Smooth muscle cell (in vitro differentiated cells): Measurements from ENCODE around the gene GTPBP10. TPM values are rescaled to one million over a fixed set of nuclear protein-coding genes. Genes with fewer than 3 reads are reported as not detected.

ENCODE experiments used
- DNase-seq: peaks from one replicate; lab custom pipeline; 2025; ENCODE audit not compliant: unreplicated experiment; lab: John Stamatoyannopoulos, UW
- H2AFZ ChIP-seq: fragments of 200-600 bp; sonication (generic); 2 replicates; pipeline ENCODE4 v1.6.0; 2016; ENCODE audit warnings: antibody characterized with exemption, low read depth, mild to moderate bottlenecking
- H3F3A ChIP-seq: fragments of 200-600 bp; sonication (generic); 2 replicates; pipeline ENCODE4 v1.6.0; 2017; ENCODE audit warnings: antibody characterized with exemption, low read depth
- H3K27ac ChIP-seq: fragments of 200-600 bp; sonication (generic); 2 replicates; pipeline ENCODE4 v1.5.1; 2016; ENCODE audit warnings: low read depth, mild to moderate bottlenecking
- H3K27me3 ChIP-seq: fragments of 200-600 bp; sonication (generic); 2 replicates; pipeline ENCODE4 v1.6.1; 2016; ENCODE audit warnings: low read depth, mild to moderate bottlenecking
- H3K36me3 ChIP-seq: fragments of 200-600 bp; sonication (generic); 2 replicates; pipeline ENCODE4 v1.5.1; 2016; ENCODE audit warnings: low read depth
- H3K4me1 ChIP-seq: fragments of 200-600 bp; sonication (generic); 2 replicates; pipeline ENCODE4 v1.5.1; 2016; ENCODE audit warnings: low read depth
- H3K4me2 ChIP-seq: fragments of 200-600 bp; sonication (generic); 2 replicates; pipeline ENCODE4 v1.6.0; 2016; ENCODE audit warnings: mild to moderate bottlenecking
- H3K4me3 ChIP-seq: fragments of 200-600 bp; sonication (generic); 2 replicates; pipeline ENCODE4 v1.5.1; 2016; ENCODE audit warnings: mild to moderate bottlenecking
- H3K79me2 ChIP-seq: fragments of 200-600 bp; sonication (generic); 2 replicates; pipeline ENCODE4 v1.6.0; 2016; ENCODE audit warnings: low read depth, mild to moderate bottlenecking
- H3K9ac ChIP-seq: fragments of 200-600 bp; sonication (generic); 2 replicates; pipeline ENCODE4 v1.6.0; 2016; ENCODE audit warnings: low read depth
- H3K9me3 ChIP-seq: fragments of 200-600 bp; sonication (generic); replicated peaks from 2 replicates; pipeline ENCODE4 v1.5.1; 2016; ENCODE audit warnings: low read depth
- H4K20me1 ChIP-seq: fragments of 200-600 bp; sonication (generic); 2 replicates; pipeline ENCODE4 v1.6.0; 2016; ENCODE audit warnings: low read depth
- CTCF ChIP-seq: fragments of 200-600 bp; sonication (generic); IDR thresholded peaks from 2 replicates; pipeline ENCODE4 v1.5.1; 2017; ENCODE audit warnings: borderline replicate concordance, mild to moderate bottlenecking, antibody characterized with exemption; ENCODE audit not compliant: insufficient read depth, poor library complexity, severe bottlenecking
- WGBS: methylation state at CpG from one replicate; pipeline ENCODE4 v1.1.7; 2016; ENCODE audit warnings: low lambda C conversion rate; 5-methylcytosine and 5-hydroxymethylcytosine counted together
- polyA plus RNA-seq: library from polyadenylated mRNA; unstranded; fragments of >200 nt; fragmentation: Nextera tagmentation; extraction: Ambion mirVana; gene quantifications from 2 replicates; pipeline ENCODE4 v1.2.1, GENCODE V29; 2016
- total RNA-seq: library from RNA; depleted of rRNA; stranded (reverse); fragments of >200 nt; gene quantifications from 2 replicates; pipeline ENCODE4 v1.2.3, GENCODE V29; 2014

The GTPBP10 gene
- total and polyA plus RNA-seq, 2 experiments from 2014 or later = 13.5 to 19.4 TPM

- Histone ChIP-seq H4K20me1 (peaks cover 38% of the 10 kb centered on the region), H3K79me2 (peaks cover 6% of the 10 kb centered on the region), H3K36me3 (peaks cover 4% of the 10 kb centered on the region), H2AFZ (no peak overlapping the region), H3K4me3 (no peak overlapping the region), H3K4me2 (no peak overlapping the region), H3K9me3 (no peaks in the 10 kb centered on the region), H3K27ac (no peak overlapping the region), H3K27me3 (no peaks in the 10 kb centered on the region), H3K9ac (no peak overlapping the region), H3F3A (no peaks in the 10 kb centered on the region), H3K4me1 (no peaks in the 10 kb centered on the region)
- no peak for TF ChIP-seq CTCF
- 94% methylated on average over 2 of the region's 2 CpGs for WGBS
- no peak for DNase-seq
Observed at GRCh38 chr7:90411510-90411909, 65.0 kb downstream of the GTPBP10 start.

- no peaks in the 10 kb centered on the region for H3K27me3 ChIP-seq
- peaks cover 38% of the 10 kb centered on the region for H4K20me1 ChIP-seq
- H3K4me3 ChIP-seq = no peak overlapping the region
- H3K4me1 ChIP-seq = no peaks in the 10 kb centered on the region
- H3K27ac ChIP-seq = no peak overlapping the region
- no peak overlapping the region for H3K4me2 ChIP-seq
- H2AFZ ChIP-seq = no peak overlapping the region
- TF ChIP-seq CTCF = peak; percentile 4
- peaks cover 4% of the 10 kb centered on the region for H3K36me3 ChIP-seq
- no peaks in the 10 kb centered on the region for H3F3A ChIP-seq
- no peaks in the 10 kb centered on the region for H3K9me3 ChIP-seq
- no peak for DNase-seq
- H3K79me2 ChIP-seq = peaks cover 3% of the 10 kb centered on the region
- WGBS = 89% methylated on average over 11 of the region's 11 CpGs
- H3K9ac ChIP-seq = no peak overlapping the region
Observed at GRCh38 chr7:90412458-90413184, 66.1 kb downstream of the GTPBP10 start.

- Histone ChIP-seq H2AFZ (no peak overlapping the region), H3K27me3 (no peaks in the 10 kb centered on the region), H3K4me3 (no peak overlapping the region), H3K4me2 (no peak overlapping the region), H3K4me1 (no peaks in the 10 kb centered on the region), H3K79me2 (no peaks in the 10 kb centered on the region), H3K9ac (no peak overlapping the region), H4K20me1 (peaks cover 37% of the 10 kb centered on the region), H3K27ac (no peak overlapping the region), H3F3A (no peaks in the 10 kb centered on the region), H3K9me3 (no peaks in the 10 kb centered on the region), H3K36me3 (peaks cover 4% of the 10 kb centered on the region)
- TF ChIP-seq CTCF = no peak
- no peak for DNase-seq
- WGBS = 98% methylated on average over 2 of the region's 2 CpGs
Observed at GRCh38 chr7:90413185-90413528, 66.6 kb downstream of the GTPBP10 start.

- Histone ChIP-seq H3K4me2 (no peak overlapping the region), H3K79me2 (no peaks in the 10 kb centered on the region), H3K4me1 (no peaks in the 10 kb centered on the region), H3K9ac (no peak overlapping the region), H4K20me1 (no peaks in the 10 kb centered on the region), H3K27ac (no peak overlapping the region), H2AFZ (no peak overlapping the region), H3K36me3 (no peaks in the 10 kb centered on the region), H3K9me3 (no peaks in the 10 kb centered on the region), H3K4me3 (no peak overlapping the region), H3K27me3 (no peaks in the 10 kb centered on the region), H3F3A (no peaks in the 10 kb centered on the region)
- TF ChIP-seq CTCF = no peak
- DNase-seq = no peak
- whole genome bisulfite sequencing = 91% methylated on average over 6 of the region's 6 CpGs
Observed at GRCh38 chr7:90421651-90422050, 75.1 kb downstream of the GTPBP10 start.
